PC-9 (cell line): ENCODE measurements around the gene PTCHD1. TPM values are rescaled to one million over a fixed set of nuclear protein-coding genes. Genes with fewer than 3 reads are reported as not detected.

Experiments used
- BruUV-seq: library from RNA; stranded (reverse); fragments of 400-500 nt; replicated peaks from 2 replicates; lab custom pipeline; 2021; lab: Mats Ljungman, UMichigan
- CTCF ChIA-PET: fragments of 300-600 bp; sonication (Branson Sonifier 250); formaldehyde crosslinking; loops from one replicate; lab custom pipeline; 2022; ENCODE audit warnings: antibody characterized with exemption; lab: Charles Lee
- POLR2A ChIA-PET: fragments of 300-600 bp; sonication (Branson Sonifier 250); formaldehyde crosslinking; loops from one replicate; lab custom pipeline; 2022; ENCODE audit warnings: antibody characterized with exemption; ENCODE audit not compliant: unreplicated experiment; lab: Charles Lee
- DNase-seq, 2 experiments: peaks; one replicate each; pipeline versions ENCODE4 v3.0.0 to v3.0.0-alpha.2; 2015 to 2022; ENCODE audit warnings: mixed read lengths in 1 of 2
- H2AFZ ChIP-seq: fragments of 200-600 bp; sonication (generic); 2 replicates; pipeline ENCODE4 v1.8.1; 2017; ENCODE audit warnings: antibody characterized with exemption
- H3F3A ChIP-seq: fragments of 200-600 bp; sonication (generic); 2 replicates; pipeline ENCODE4 v1.8.1; 2017; ENCODE audit warnings: antibody characterized with exemption, mild to moderate bottlenecking, low read depth; ENCODE audit not compliant: insufficient read depth
- H3K27ac ChIP-seq: fragments of 200-600 bp; sonication (generic); 2 replicates; pipeline ENCODE4 v1.6.1; 2016; ENCODE audit warnings: mixed run types
- H3K27me3 ChIP-seq: fragments of 200-600 bp; sonication (generic); 2 replicates; pipeline ENCODE4 v1.6.1; 2016; ENCODE audit warnings: low read depth, mixed run types; ENCODE audit not compliant: insufficient read depth
- H3K36me3 ChIP-seq: fragments of 200-600 bp; sonication (generic); 2 replicates; pipeline ENCODE4 v1.6.1; 2016; ENCODE audit warnings: low read depth, mixed run types
- H3K4me1 ChIP-seq: fragments of 200-600 bp; sonication (generic); replicated peaks from 2 replicates; pipeline ENCODE4 v1.6.1; 2016; ENCODE audit warnings: mixed run types; ENCODE audit not compliant: insufficient read depth
- H3K4me2 ChIP-seq: fragments of 200-600 bp; sonication (generic); 2 replicates; pipeline ENCODE4 v1.6.1; 2017; ENCODE audit warnings: mixed run types
- H3K4me3 ChIP-seq: fragments of 200-600 bp; sonication (generic); 2 replicates; pipeline ENCODE4 v1.6.1; 2016; ENCODE audit warnings: mixed run types
- H3K79me2 ChIP-seq: fragments of 200-600 bp; sonication (generic); 2 replicates; pipeline ENCODE4 v1.6.1; 2017; ENCODE audit warnings: low read depth, mixed run types
- H3K9me2 ChIP-seq: fragments of 200-600 bp; sonication (generic); 2 replicates; pipeline ENCODE4 v1.8.1; 2017; ENCODE audit warnings: mild to moderate bottlenecking; ENCODE audit not compliant: insufficient read depth
- H3K9me3 ChIP-seq: fragments of 200-600 bp; sonication (generic); 2 replicates; pipeline ENCODE4 v1.8.1; 2016; ENCODE audit warnings: low read depth; ENCODE audit not compliant: insufficient read depth
- H4K20me1 ChIP-seq: fragments of 200-600 bp; sonication (generic); 2 replicates; pipeline ENCODE4 v1.8.1; 2017; ENCODE audit not compliant: insufficient read depth
- CTCF ChIP-seq: fragments of 200-600 bp; sonication (generic); conservative IDR thresholded peaks from 2 replicates; pipeline ENCODE4 v1.6.1; 2017; ENCODE audit warnings: mixed run types, antibody characterized with exemption, mild to moderate bottlenecking, moderate library complexity
- EZH2 ChIP-seq: fragments of 200-600 bp; sonication (generic); IDR thresholded peaks from 2 replicates; pipeline ENCODE4 v1.8.0; 2017; ENCODE audit warnings: antibody characterized with exemption, low read depth
- intact Hi-C: fragments of 100-400 bp; cut with micrococcal nuclease; formaldehyde crosslinking; loops from one replicate; pipeline ENCODE4 v1.10.0; 2022; ENCODE audit not compliant: unreplicated experiment
- total RNA-seq: library from RNA; stranded (reverse); gene quantifications from 2 replicates; pipeline ENCODE4 v1.2.3, GENCODE V29; 2021

PTCHD1 gene
- total RNA-seq, 1 experiment from 2014 or later: not detected

DNA sequence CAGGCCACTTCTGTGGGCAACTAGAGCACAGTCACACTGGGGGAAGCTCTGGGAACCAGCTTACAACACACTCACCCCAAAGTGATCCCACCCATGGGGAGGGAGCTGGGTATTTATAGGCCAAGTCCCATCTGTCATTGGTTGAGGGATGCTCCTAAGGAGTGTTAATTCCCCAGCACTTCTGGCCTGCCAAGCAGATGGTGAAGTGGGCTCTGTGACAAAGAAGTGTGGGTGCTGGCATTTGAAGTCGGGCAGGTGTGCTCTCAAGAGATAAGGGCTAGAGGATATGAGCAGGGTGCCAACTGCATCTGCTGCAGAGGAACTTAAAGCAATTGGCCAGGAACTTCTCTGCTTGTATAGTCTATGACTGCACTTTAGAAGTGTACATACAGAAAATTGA is 30.9 kb downstream of the PTCHD1 start:
- Histone ChIP-seq H4K20me1 (no peaks in the 10 kb centered on the region), H3K4me1 (no peaks in the 10 kb centered on the region), H2AFZ (no peak overlapping the region), H3K36me3 (no peaks in the 10 kb centered on the region), H3K27ac (no peak overlapping the region), H3K9me2 (no peaks in the 10 kb centered on the region), H3K79me2 (no peaks in the 10 kb centered on the region), H3K27me3 (no peaks in the 10 kb centered on the region), H3K9me3 (no peaks in the 10 kb centered on the region), H3F3A (no peaks in the 10 kb centered on the region), H3K4me3 (no peak overlapping the region), H3K4me2 (no peak overlapping the region)
- DNase-seq: no peak
- CTCF ChIA-PET: no interaction called here
- BruUV-seq: no TSS peak
- intact Hi-C loops: no loop called here
- POLR2A ChIA-PET: no interaction called here
- TF ChIP-seq CTCF (no peak), EZH2 (no peak)

- no peak overlapping the region for H3K4me2 ChIP-seq
- no TSS peak for BruUV-seq
- no peak overlapping the region for H2AFZ ChIP-seq
- no peaks in the 10 kb centered on the region for H3K4me1 ChIP-seq
- H3K9me3 ChIP-seq: no peaks in the 10 kb centered on the region
- ChIA-PET POLR2A (no interaction called here), CTCF (no interaction called here)
- H4K20me1 ChIP-seq: no peaks in the 10 kb centered on the region
- H3K27ac ChIP-seq: no peak overlapping the region
- no peaks in the 10 kb centered on the region for H3K36me3 ChIP-seq
- TF ChIP-seq EZH2 (no peak), CTCF (no peak)
- no peaks in the 10 kb centered on the region for H3K27me3 ChIP-seq
- H3K4me3 ChIP-seq: no peak overlapping the region
- intact Hi-C loops: no loop called here
- H3K9me2 ChIP-seq: no peaks in the 10 kb centered on the region
- no peaks in the 10 kb centered on the region for H3F3A ChIP-seq
- no peaks in the 10 kb centered on the region for H3K79me2 ChIP-seq
- no peak for DNase-seq
These were observed 32.3 kb downstream of the PTCHD1 start for GRCh38 chrX:23366914-23367313.

DNA sequence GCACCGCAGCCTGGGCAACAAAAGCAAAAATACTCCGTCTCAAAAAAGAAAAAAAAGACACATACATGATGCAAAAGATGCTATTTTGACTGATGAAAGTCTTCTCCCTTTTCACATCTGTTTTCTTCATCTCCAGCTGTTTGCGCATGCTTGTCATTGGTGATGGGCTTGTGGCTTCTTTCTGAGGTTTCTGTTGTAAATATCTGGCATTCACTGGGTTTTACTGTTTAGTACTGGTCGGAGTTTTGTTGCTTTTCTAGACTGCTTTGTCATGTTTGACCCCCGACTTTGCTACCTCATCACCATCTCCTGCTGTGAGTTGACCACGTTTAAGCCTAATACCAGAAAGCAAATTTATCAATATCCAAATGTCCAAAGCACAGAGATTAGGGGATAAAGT is 34.4 kb downstream of the PTCHD1 start:
- Histone ChIP-seq H4K20me1 (no peaks in the 10 kb centered on the region), H3K36me3 (no peaks in the 10 kb centered on the region), H3K9me2 (no peaks in the 10 kb centered on the region), H2AFZ (no peak overlapping the region), H3K27me3 (no peaks in the 10 kb centered on the region), H3K4me2 (no peak overlapping the region), H3K4me3 (no peak overlapping the region), H3K4me1 (no peaks in the 10 kb centered on the region), H3K27ac (no peak overlapping the region), H3F3A (no peaks in the 10 kb centered on the region), H3K9me3 (no peaks in the 10 kb centered on the region), H3K79me2 (no peaks in the 10 kb centered on the region)
- TF ChIP-seq EZH2 (no peak), CTCF (no peak)
- POLR2A ChIA-PET: no interaction called here
- BruUV-seq: no TSS peak
- intact Hi-C loops: no loop called here
- DNase-seq: no peak
- CTCF ChIA-PET: no interaction called here
